CD8-positive, alpha-beta memory T cell (primary cell): ENCODE measurements around the gene CNTN2. TPM values are rescaled to one million over a fixed set of nuclear protein-coding genes. Genes with fewer than 3 reads are reported as not detected.

Experiments
- CTCF ChIA-PET: fragments of 350-600 bp; sonication (Branson Sonifier 250); formaldehyde crosslinking; loops from one replicate; lab custom pipeline; 2021; ENCODE audit warnings: antibody characterized with exemption; lab: Charles Lee
- POLR2A ChIA-PET: fragments of 350-600 bp; sonication (Branson Sonifier 250); formaldehyde crosslinking; loops from one replicate; lab custom pipeline; 2021; ENCODE audit warnings: antibody characterized with exemption; lab: Charles Lee
- DNase-seq, 5 donors: peaks; one replicate each; pipeline versions ENCODE4 v3.0.0 to v3.0.0-alpha.2; 2020 to 2022; ENCODE audit warnings: mixed read lengths in 1 of 5
- H3K27ac ChIP-seq: one replicate; pipeline ENCODE4 v1.7.0; 2013; ENCODE audit warnings: low read depth, mild to moderate bottlenecking, low read length, moderate library complexity
- H3K27me3 ChIP-seq: 2 replicates; pipeline ENCODE4 v1.7.0; 2013; ENCODE audit warnings: low read length, mild to moderate bottlenecking; ENCODE audit not compliant: insufficient read depth, poor library complexity, severe bottlenecking
- H3K36me3 ChIP-seq: 2 replicates; pipeline ENCODE4 v1.7.0; 2013; ENCODE audit warnings: mild to moderate bottlenecking, low read length, moderate library complexity; ENCODE audit not compliant: insufficient read depth
- H3K4me1 ChIP-seq: 2 replicates; pipeline ENCODE4 v1.7.0; 2013; ENCODE audit warnings: mild to moderate bottlenecking, low read length, moderate library complexity; ENCODE audit not compliant: insufficient read depth
- H3K4me3 ChIP-seq: 2 replicates; pipeline ENCODE4 v1.7.0; 2013; ENCODE audit warnings: mild to moderate bottlenecking, low read length
- H3K9me3 ChIP-seq: 2 replicates; pipeline ENCODE4 v1.7.0; 2013; ENCODE audit warnings: mild to moderate bottlenecking, low read length
- H3K27ac Mint-ChIP-seq, 8 donors: one replicate each; pipeline ENCODE4 v1.8.0; 2020 to 2021; ENCODE audit warnings: mixed read lengths in 8 of 8, mild to moderate bottlenecking in 6 of 8, inconsistent platforms in 3 of 8, moderate library complexity in 3 of 8
- H3K27me3 Mint-ChIP-seq, 2 donors: one replicate each; pipeline ENCODE4 v1.8.0; 2020 to 2021; ENCODE audit warnings: mixed read lengths in 2 of 2, mild to moderate bottlenecking in 1 of 2, moderate library complexity in 1 of 2
- H3K36me3 Mint-ChIP-seq, 3 donors: one replicate each; pipeline ENCODE4 v1.8.0; 2020 to 2021; ENCODE audit warnings: mixed read lengths in 3 of 3, inconsistent platforms in 1 of 3, mild to moderate bottlenecking in 1 of 3
- H3K4me1 Mint-ChIP-seq, 3 donors: one replicate each; pipeline ENCODE4 v1.8.0; 2020 to 2021; ENCODE audit warnings: mixed read lengths in 3 of 3, inconsistent platforms in 1 of 3, mild to moderate bottlenecking in 1 of 3
- H3K4me3 Mint-ChIP-seq, 7 donors: one replicate each; pipeline ENCODE4 v1.8.0; 2020 to 2021; ENCODE audit warnings: mixed read lengths in 7 of 7, mild to moderate bottlenecking in 6 of 7, moderate library complexity in 4 of 7, inconsistent platforms in 2 of 7
- H3K9me3 Mint-ChIP-seq, 5 donors: one replicate each; pipeline ENCODE4 v1.8.0; 2020 to 2022; ENCODE audit warnings: mixed read lengths in 5 of 5, mild to moderate bottlenecking in 3 of 5, moderate library complexity in 2 of 5, inconsistent platforms in 1 of 5
- polyA plus RNA-seq: library from polyadenylated mRNA; unstranded; fragments of 300-500 nt; fragmentation: Illumina TruSeq; gene quantifications from one replicate; pipeline ENCODE4 v1.2.3, GENCODE V29; 2021
- total RNA-seq, 2 experiments: library from RNA; stranded (reverse); gene quantifications; one replicate each; pipeline ENCODE4 v1.2.3, GENCODE V29; 2021

CNTN2 gene
- total and polyA plus RNA-seq, 3 experiments from 2014 or later, result not detected

- H3K4me1 ChIP-seq, result peaks cover 25% of the 10 kb centered on the region
- Mint-ChIP-seq H3K4me1 (peaks cover 29 to 38% (median 35%) of the 10 kb centered on the region in 3 donors), H3K27ac (peak overlapping the region in 1 of 8 donors; percentile 9), H3K4me3 (peak overlapping the region in 2 of 7 donors; percentile 18 to 22), H3K36me3 (peaks cover 0 to 16% (median 1%) of the 10 kb centered on the region in 3 donors), H3K27me3 (peaks cover 0 to under 1% of the 10 kb centered on the region in 2 donors), H3K9me3 (no peaks in the 10 kb centered on the region)
- H3K4me3 ChIP-seq, result no peak overlapping the region
- H3K9me3 ChIP-seq, result no peaks in the 10 kb centered on the region
- no peak for DNase-seq
- no peaks in the 10 kb centered on the region for H3K27me3 ChIP-seq
- no peaks in the 10 kb centered on the region for H3K36me3 ChIP-seq
- CTCF ChIA-PET, result interaction anchor here (1.3 to 1.8 kb wide), 2 partner anchors 16 to 131 kb away, joined by 4 to 8 read pairs; no protein-coding TSS in a partner anchor
- POLR2A ChIA-PET, result no interaction called here
- H3K27ac ChIP-seq, result no peak overlapping the region
Measured at GRCh38 chr1:205124726-205125125, 81.7 kb downstream of the CNTN2 start.

- Mint-ChIP-seq H3K4me1 (peaks cover 3 to 9% (median 6%) of the 10 kb centered on the region in 3 donors), H3K27ac (no peak overlapping the region), H3K27me3 (peaks cover 0 to 5% of the 10 kb centered on the region in 2 donors), H3K4me3 (no peak overlapping the region), H3K36me3 (no peaks in the 10 kb centered on the region), H3K9me3 (no peaks in the 10 kb centered on the region)
- Histone ChIP-seq H3K27me3 (no peaks in the 10 kb centered on the region), H3K4me1 (peaks cover 7% of the 10 kb centered on the region), H3K4me3 (no peak overlapping the region), H3K9me3 (no peaks in the 10 kb centered on the region), H3K27ac (no peak overlapping the region), H3K36me3 (no peaks in the 10 kb centered on the region)
- ChIA-PET POLR2A (no interaction called here), CTCF (no interaction called here)
- DNase-seq, result no peak
Measured at GRCh38 chr1:205127646-205128045, 84.6 kb downstream of the CNTN2 start.

Other genes starting within 250 kb of the CNTN2 start
- under 1 TPM; 0.11 to 0.16 TPM for gene NFASC, start 172.3 kb upstream of the CNTN2 start, total RNA-seq
- gene NFASC, start 172.3 kb upstream of the CNTN2 start, polyA plus RNA-seq, result not detected
- gene TMEM81, start 41.2 kb downstream of the CNTN2 start, total RNA-seq, result 1 to 10 TPM; 2.9 to 4.6 TPM
- gene TMEM81, start 41.2 kb downstream of the CNTN2 start, polyA plus RNA-seq, result 0.37 TPM
- 10 to 100 TPM; 27.5 to 30.8 TPM for gene RBBP5, start 78.8 kb downstream of the CNTN2 start, total RNA-seq
- 20.8 TPM for gene RBBP5, start 78.8 kb downstream of the CNTN2 start, polyA plus RNA-seq
- 10 to 100 TPM; 12.9 to 13.4 TPM for gene DSTYK, start 168.5 kb downstream of the CNTN2 start, total RNA-seq
- 8.6 TPM for gene DSTYK, start 168.5 kb downstream of the CNTN2 start, polyA plus RNA-seq
- 1 to 10 TPM; 7.1 to 8.4 TPM for gene TMCC2, start 184.7 kb downstream of the CNTN2 start, total RNA-seq
- 1.4 TPM for gene TMCC2, start 184.7 kb downstream of the CNTN2 start, polyA plus RNA-seq